Spleen (tissue), 11 donors: ENCODE results near the gene ALK. TPM values are rescaled to one million over a fixed set of nuclear protein-coding genes. Genes with fewer than 3 reads are reported as not detected.

ENCODE experiments used
- DNase-seq: peaks from one replicate; pipeline ENCODE4 v3.0.0-alpha.2; 2020
- H3K27ac ChIP-seq, 8 donors: fragments of 200-600 bp; sonication (generic) in 7 of 8; 1 replicate in 4 of 8; 2 replicates in 4 of 8; pipeline versions ENCODE4 v1.5.0 to v1.8.0; 2016 to 2021; ENCODE audit warnings: inconsistent platforms in 4 of 8, mild to moderate bottlenecking in 4 of 8, moderate library complexity in 1 of 8
- H3K27me3 ChIP-seq, 7 donors: fragments of 200-600 bp; sonication (generic) in 6 of 7; replicated peaks in 1 of 7; 1 replicate in 4 of 7; 2 replicates in 3 of 7; pipeline versions ENCODE4 v1.5.0 to v1.8.0; 2016 to 2021; ENCODE audit warnings: inconsistent platforms in 3 of 7, mild to moderate bottlenecking in 1 of 7
- H3K36me3 ChIP-seq, 6 donors: fragments of 200-600 bp; sonication (generic) in 5 of 6; 1 replicate in 4 of 6; 2 replicates in 2 of 6; pipeline versions ENCODE4 v1.5.0 to v1.8.0; 2016 to 2021; ENCODE audit warnings: inconsistent platforms in 2 of 6
- H3K4me1 ChIP-seq, 6 donors: fragments of 200-600 bp; sonication (generic) in 5 of 6; 1 replicate in 3 of 6; 2 replicates in 3 of 6; pipeline versions ENCODE4 v1.5.0 to v1.8.0; 2016 to 2021; ENCODE audit warnings: inconsistent platforms in 3 of 6
- H3K4me3 ChIP-seq, 8 donors: fragments of 200-600 bp; sonication (generic) in 7 of 8; 1 replicate in 4 of 8; 2 replicates in 4 of 8; pipeline versions ENCODE4 v1.5.0 to v1.8.0; 2016 to 2021; ENCODE audit warnings: inconsistent platforms in 4 of 8, mild to moderate bottlenecking in 4 of 8, moderate library complexity in 2 of 8
- H3K9me3 ChIP-seq, 8 donors: fragments of 200-600 bp; sonication (generic) in 7 of 8; 1 replicate in 4 of 8; 2 replicates in 4 of 8; pipeline versions ENCODE4 v1.5.0 to v1.8.0; 2016 to 2021; ENCODE audit warnings: inconsistent platforms in 4 of 8
- CTCF ChIP-seq, 11 experiments: fragments of 200-600 bp in 7 of 11; fragments of 450-650 bp in 4 of 11; sonication (generic) in 4 of 11; IDR thresholded peaks in 8 of 11; conservative IDR thresholded peaks in 3 of 11; 1 replicate in 7 of 11; 2 replicates in 4 of 11; pipeline versions ENCODE4 v1.4.0 to v1.8.0; 2016 to 2021; ENCODE audit warnings: antibody characterized with exemption in 11 of 11, inconsistent platforms in 4 of 11, mild to moderate bottlenecking in 1 of 11
- POLR2A ChIP-seq, 3 donors: fragments of 450-650 bp; IDR thresholded peaks; one replicate each; pipeline ENCODE4 v1.5.1; 2017; ENCODE audit warnings: antibody characterized with exemption in 3 of 3, mild to moderate bottlenecking in 1 of 3
- POLR2AphosphoS5 ChIP-seq, 3 donors: sonication (generic); formaldehyde crosslinking; IDR thresholded peaks; one replicate each; pipeline ENCODE4 v1.5.1; 2017; ENCODE audit warnings: antibody characterized with exemption in 3 of 3
- WGBS, 5 donors: extraction: QIAGEN DNeasy Blood & Tissue Kit in 3 of 5; methylation state at CpG; one replicate each; pipeline versions ENCODE4 v1.1.5 to v1.1.7; 2013 to 2018; 5-methylcytosine and 5-hydroxymethylcytosine counted together
- intact Hi-C: fragments of 100-400 bp; cut with DNase I; formaldehyde crosslinking; loops from one replicate; pipeline ENCODE4 v1.15.0; 2023; ENCODE audit warnings: low total_unique reads
- polyA plus RNA-seq, 3 donors: library from polyadenylated mRNA; stranded (reverse); fragments of 200-250 nt; gene quantifications; one replicate each; pipeline ENCODE4 v1.2.1, GENCODE V29; 2013
- total RNA-seq, 7 donors: library from RNA; depleted of rRNA in 3 of 7; stranded (reverse); fragments of >200 nt in 3 of 7; fragmentation: NEBNext Ultra II Directional in 4 of 7; extraction: Animal tissue kit (Norgen Biotek cat#: 25700) in 4 of 7; gene quantifications; one replicate each; pipeline versions ENCODE4 v1.1.0 to v1.2.1, GENCODE V29; 2016 to 2021
- donor health status: healthy with polysubstance abuse.
- donor health status: DM: no; HTN: no; CAD: no; lungs with moderate emphysema.
- donor health status: DM: no; HTN: no; CAD: no.
- donor health status: Bipolar disorder and iron deficiency.
- donor health status: healthy.
- donor health status: DM: no; HTN: no; CAD: no.
- donor health status: DM: yes; HTN: yes; CAD: no.

ALK gene
- total and polyA plus RNA-seq, 10 donors, result 0.03 to 0.28 (median 0.06) TPM; not detected in 7

- H3K9me3 ChIP-seq, result no peaks in the 10 kb centered on the region
- intact Hi-C loops, result no loop called here
- H3K27me3 ChIP-seq, result peaks cover 0 to 22% (median 0%) of the 10 kb centered on the region in 7 donors
- no peaks in the 10 kb centered on the region for H3K36me3 ChIP-seq
- H3K4me3 ChIP-seq, result no peak overlapping the region
- no peaks in the 10 kb centered on the region for H3K4me1 ChIP-seq
- WGBS, 5 donors, result 88 to 95% (median 89%) methylated on average over 3 of the region's 3 CpGs
- no peak overlapping the region for H3K27ac ChIP-seq
- TF ChIP-seq CTCF (IDR thresholded peaks at IDR 0.05 in 8 of 11, conservative IDR thresholded peaks at IDR 0.05 in 3 of 11) (no peak), POLR2A (IDR thresholded peaks at IDR 0.05) (no peak), POLR2AphosphoS5 (IDR thresholded peaks at IDR 0.05) (no peak)
- no peak for DNase-seq
Observed at GRCh38 chr2:29613067-29613466, 308.3 kb downstream of the ALK start.

DNA sequence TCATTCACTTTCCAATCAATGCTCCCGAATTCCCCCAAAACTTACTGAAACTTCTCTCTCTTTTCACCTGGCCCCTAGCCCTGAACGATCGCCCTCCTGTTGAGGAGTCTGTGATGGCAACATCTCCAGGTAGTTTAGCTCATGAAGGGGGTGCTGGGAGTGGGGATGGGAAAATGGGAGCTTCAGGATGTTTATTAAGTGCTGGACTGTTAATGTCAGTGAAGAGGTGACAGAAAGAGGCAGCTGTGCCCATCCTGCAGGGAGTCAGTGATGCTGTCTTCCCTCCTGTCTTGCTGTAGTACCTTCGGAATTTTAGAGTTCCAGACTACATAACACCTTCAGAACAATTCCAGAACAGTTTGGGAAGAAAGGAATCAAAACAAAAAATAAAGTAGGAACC is 308.8 kb downstream of the ALK start:
- 81 to 93% (median 89%) methylated on average over 4 of the region's 4 CpGs for WGBS, 5 donors
- no peak for DNase-seq
- Histone ChIP-seq H3K27ac (no peak overlapping the region), H3K4me1 (no peaks in the 10 kb centered on the region), H3K27me3 (peaks cover 0 to 22% (median 0%) of the 10 kb centered on the region in 7 donors), H3K9me3 (no peaks in the 10 kb centered on the region), H3K36me3 (no peaks in the 10 kb centered on the region), H3K4me3 (no peak overlapping the region)
- intact Hi-C loops, result no loop called here
- TF ChIP-seq CTCF (IDR thresholded peaks at IDR 0.05 in 8 of 11, conservative IDR thresholded peaks at IDR 0.05 in 3 of 11), result no peak
- no peak for TF ChIP-seq POLR2A (IDR thresholded peaks at IDR 0.05)

DNA sequence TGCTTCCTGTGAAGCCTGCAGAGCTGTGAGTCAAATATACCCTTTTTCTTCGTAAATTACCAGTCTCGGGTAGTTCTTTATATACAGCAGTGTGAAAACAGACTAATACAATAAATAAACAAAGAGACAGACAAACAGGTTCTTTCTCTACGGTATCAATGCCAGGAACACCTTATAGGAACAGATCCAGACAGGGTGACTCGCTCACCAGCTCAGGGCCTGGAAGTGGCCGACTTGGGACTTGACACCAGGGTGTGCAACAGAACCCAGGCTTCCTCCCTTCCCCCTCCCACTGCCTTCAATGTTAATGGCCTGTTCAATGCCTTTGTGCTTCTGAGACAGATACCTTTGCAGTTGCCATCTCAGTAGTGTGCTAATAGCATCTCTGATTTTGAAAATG is 309.5 kb downstream of the ALK start:
- H3K27ac ChIP-seq, result no peak overlapping the region
- H3K36me3 ChIP-seq, result no peaks in the 10 kb centered on the region
- no peaks in the 10 kb centered on the region for H3K9me3 ChIP-seq
- WGBS, 5 donors, result 78 to 92% (median 81%) methylated on average over 5 of the region's 5 CpGs
- no peak for DNase-seq
- H3K4me3 ChIP-seq, result no peak overlapping the region
- peaks cover 0 to 22% (median 0%) of the 10 kb centered on the region in 7 donors for H3K27me3 ChIP-seq
- TF ChIP-seq POLR2A (IDR thresholded peaks at IDR 0.05) (no peak), POLR2AphosphoS5 (IDR thresholded peaks at IDR 0.05) (no peak), CTCF (IDR thresholded peaks at IDR 0.05 in 8 of 11, conservative IDR thresholded peaks at IDR 0.05 in 3 of 11) (no peak)
- H3K4me1 ChIP-seq, result no peaks in the 10 kb centered on the region
- intact Hi-C loops, result no loop called here

GRCh38 chr2:29611261-29611660 is 310.1 kb downstream of the ALK start:
- Histone ChIP-seq H3K4me3 (no peak overlapping the region), H3K27ac (no peak overlapping the region), H3K9me3 (no peaks in the 10 kb centered on the region), H3K4me1 (no peaks in the 10 kb centered on the region), H3K36me3 (no peaks in the 10 kb centered on the region), H3K27me3 (peaks cover 0 to 22% (median 0%) of the 10 kb centered on the region in 7 donors)
- no peak for DNase-seq
- TF ChIP-seq POLR2AphosphoS5 (IDR thresholded peaks at IDR 0.05), result no peak
- TF ChIP-seq CTCF (IDR thresholded peaks at IDR 0.05 in 8 of 11, conservative IDR thresholded peaks at IDR 0.05 in 3 of 11), result no peak
- TF ChIP-seq POLR2A (IDR thresholded peaks at IDR 0.05), result no peak
- intact Hi-C loops, result no loop called here
- WGBS, 5 donors, result 75 to 90% (median 89%) methylated on average over 2 of the region's 2 CpGs
